ENCODE measurements around the gene GALNT13. TPM values are rescaled to one million over a fixed set of nuclear protein-coding genes. Genes with fewer than 3 reads are reported as not detected.

The GALNT13 gene
- total RNA-seq, 1 donor from 2014 or later: 5.8 TPM

DNA sequence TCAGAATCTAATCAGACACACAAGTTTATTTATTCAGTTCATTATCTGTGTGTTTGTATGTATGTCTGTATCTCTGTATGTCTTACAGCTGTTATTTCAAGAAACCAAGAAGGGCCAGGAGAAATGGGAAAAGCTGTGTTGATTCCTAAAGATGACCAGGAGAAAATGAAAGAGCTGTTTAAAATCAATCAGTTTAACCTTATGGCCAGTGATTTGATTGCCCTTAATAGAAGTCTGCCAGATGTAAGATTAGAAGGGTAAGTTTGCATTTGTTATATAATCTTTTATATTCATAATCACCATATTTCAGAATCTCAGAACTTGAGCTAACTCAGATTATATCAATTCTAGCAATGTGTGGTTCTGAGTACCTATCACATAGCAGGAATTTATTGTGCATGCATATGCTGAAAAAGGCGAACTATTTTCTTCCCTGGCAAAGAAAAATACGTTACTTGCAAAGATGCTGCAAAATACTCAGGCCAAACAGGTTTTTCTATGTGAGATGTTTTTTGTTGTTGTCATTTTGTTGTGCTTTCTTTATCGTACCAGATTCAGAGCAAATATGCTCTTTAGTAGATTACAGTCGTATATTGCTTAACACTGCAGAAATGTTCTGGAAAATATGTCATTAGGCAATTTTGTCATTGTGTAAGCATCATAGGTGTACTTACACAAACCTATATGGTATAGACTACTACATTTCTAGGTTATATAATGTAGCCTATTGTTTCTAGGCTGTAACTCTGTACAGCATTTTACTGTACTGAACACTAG is 268.7 kb downstream of the GALNT13 start:
- intact Hi-C loops (cut with DNase I): no loop called here
- TF ChIP-seq, protein P1, sequence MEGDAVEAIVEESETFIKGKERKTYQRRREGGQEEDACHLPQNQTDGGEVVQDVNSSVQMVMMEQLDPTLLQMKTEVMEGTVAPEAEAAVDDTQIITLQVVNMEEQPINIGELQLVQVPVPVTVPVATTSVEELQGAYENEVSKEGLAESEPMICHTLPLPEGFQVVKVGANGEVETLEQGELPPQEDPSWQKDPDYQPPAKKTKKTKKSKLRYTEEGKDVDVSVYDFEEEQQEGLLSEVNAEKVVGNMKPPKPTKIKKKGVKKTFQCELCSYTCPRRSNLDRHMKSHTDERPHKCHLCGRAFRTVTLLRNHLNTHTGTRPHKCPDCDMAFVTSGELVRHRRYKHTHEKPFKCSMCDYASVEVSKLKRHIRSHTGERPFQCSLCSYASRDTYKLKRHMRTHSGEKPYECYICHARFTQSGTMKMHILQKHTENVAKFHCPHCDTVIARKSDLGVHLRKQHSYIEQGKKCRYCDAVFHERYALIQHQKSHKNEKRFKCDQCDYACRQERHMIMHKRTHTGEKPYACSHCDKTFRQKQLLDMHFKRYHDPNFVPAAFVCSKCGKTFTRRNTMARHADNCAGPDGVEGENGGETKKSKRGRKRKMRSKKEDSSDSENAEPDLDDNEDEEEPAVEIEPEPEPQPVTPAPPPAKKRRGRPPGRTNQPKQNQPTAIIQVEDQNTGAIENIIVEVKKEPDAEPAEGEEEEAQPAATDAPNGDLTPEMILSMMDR (IDR thresholded peaks at IDR 0.05): no peak

DNA sequence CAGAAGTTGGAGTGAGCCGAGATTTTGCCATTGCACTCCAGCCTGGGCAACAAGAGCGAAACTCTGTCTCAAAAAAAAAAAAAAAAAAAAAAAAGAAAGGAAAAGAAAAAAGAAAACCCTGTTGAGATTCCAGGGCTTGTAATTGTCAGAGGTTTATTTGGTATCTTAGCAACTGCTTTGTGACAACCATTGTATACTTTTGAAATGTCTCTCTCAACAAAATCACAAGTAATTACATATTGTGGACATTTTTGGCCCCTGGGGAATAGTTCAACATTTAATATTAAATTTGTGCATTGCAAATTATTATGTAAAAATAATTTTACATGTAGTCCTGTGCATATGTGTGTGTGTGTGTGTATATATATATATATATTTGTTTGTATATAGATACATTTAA is 270.8 kb downstream of the GALNT13 start:
- Histone ChIP-seq H3K36me3 (no peaks in the 10 kb centered on the region), H3K4me1 (no peaks in the 10 kb centered on the region), H3K4me3 (no peak overlapping the region), H3K27ac (no peak overlapping the region), H3K9me3 (no peaks in the 10 kb centered on the region), H3K27me3 (no peaks in the 10 kb centered on the region)
- intact Hi-C loops (cut with DNase I): no loop called here
- ATAC-seq: no peak
- TF ChIP-seq, protein P1 (IDR thresholded peaks at IDR 0.05): no peak
- no peak for DNase-seq

More for the DNA sequence above, 268.7 kb downstream of the GALNT13 start:
- DNase-seq (no peak), ATAC-seq (no peak)
- no peaks in the 10 kb centered on the region for H3K27me3 ChIP-seq
- H3K27ac ChIP-seq: no peak overlapping the region
- no peaks in the 10 kb centered on the region for H3K36me3 ChIP-seq
- no peaks in the 10 kb centered on the region for H3K4me1 ChIP-seq
- no peaks in the 10 kb centered on the region for H3K9me3 ChIP-seq
- no peak overlapping the region for H3K4me3 ChIP-seq

DNA sequence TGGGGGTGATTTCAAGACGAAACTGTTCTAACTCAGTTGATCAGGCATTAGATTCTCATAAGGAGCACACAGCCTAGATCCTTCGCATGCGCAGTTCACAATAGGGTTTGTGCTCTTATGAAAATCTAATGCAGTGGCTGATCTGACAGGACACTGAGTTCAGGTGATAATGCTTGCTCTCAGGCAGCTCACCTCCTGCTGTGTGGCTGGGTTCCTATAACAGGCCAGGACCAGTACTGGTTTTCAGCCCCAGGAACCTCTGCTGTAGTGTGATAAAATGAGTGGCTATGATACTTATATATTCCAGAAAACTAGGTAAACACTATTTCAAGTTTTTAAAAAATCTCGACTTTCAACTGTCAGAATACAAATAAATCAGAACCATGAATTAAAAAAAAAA is 271.4 kb downstream of the GALNT13 start:
- H3K27ac ChIP-seq: no peak overlapping the region
- H3K36me3 ChIP-seq: no peaks in the 10 kb centered on the region
- no peak overlapping the region for H3K4me3 ChIP-seq
- no peaks in the 10 kb centered on the region for H3K9me3 ChIP-seq
- no peaks in the 10 kb centered on the region for H3K27me3 ChIP-seq
- DNase-seq (no peak), ATAC-seq (no peak)
- intact Hi-C loops (cut with DNase I): no loop called here
- H3K4me1 ChIP-seq: no peaks in the 10 kb centered on the region
- TF ChIP-seq, protein P1 (IDR thresholded peaks at IDR 0.05): no peak

DNA sequence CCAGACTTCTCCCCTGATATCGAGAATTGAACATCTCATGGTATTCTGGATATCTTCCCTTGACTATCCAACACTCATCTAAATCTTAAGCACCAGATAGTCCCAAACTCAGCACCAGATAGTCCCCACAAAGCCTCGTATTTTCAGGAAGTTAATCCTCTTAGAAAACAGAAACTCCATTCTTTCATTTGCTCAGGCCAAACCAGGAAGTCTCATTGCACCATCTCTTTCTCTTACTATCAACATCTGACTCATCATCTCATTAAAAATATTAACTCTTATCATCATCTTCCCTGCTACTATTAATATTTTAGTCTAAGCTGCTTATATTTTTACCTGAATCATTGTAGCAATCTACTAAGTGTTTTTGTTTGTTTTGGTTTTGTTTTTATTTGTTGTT is 286.4 kb downstream of the GALNT13 start:
- no peak for DNase-seq
- intact Hi-C loops (cut with DNase I): no loop called here
- Histone ChIP-seq H3K4me1 (no peaks in the 10 kb centered on the region), H3K9me3 (no peaks in the 10 kb centered on the region), H3K4me3 (no peak overlapping the region), H3K27ac (no peak overlapping the region), H3K36me3 (no peaks in the 10 kb centered on the region), H3K27me3 (no peaks in the 10 kb centered on the region)
- TF ChIP-seq, protein P1 (IDR thresholded peaks at IDR 0.05): no peak
- no peak for ATAC-seq

DNA sequence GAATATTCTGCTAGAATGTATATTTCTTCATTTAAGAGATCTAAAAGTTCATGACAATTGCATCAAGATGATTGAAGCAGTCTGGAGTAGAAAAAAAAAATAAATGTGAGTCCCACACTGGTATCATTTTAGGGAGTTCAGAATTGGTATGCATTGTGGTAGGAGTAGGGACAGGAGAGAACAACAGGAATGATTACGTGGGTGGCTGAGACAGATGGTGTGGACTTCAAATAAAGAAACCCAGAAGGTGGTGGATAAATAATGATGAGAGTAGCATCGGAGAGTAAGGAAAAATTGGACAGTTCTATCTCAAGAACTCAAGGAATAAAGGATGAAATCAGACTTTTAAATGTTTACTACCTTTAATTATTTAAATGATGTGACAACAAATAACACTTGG is 289.6 kb downstream of the GALNT13 start:
- Histone ChIP-seq H3K4me3 (no peak overlapping the region), H3K36me3 (no peaks in the 10 kb centered on the region), H3K27me3 (no peaks in the 10 kb centered on the region), H3K27ac (no peak overlapping the region), H3K9me3 (no peaks in the 10 kb centered on the region), H3K4me1 (no peaks in the 10 kb centered on the region)
- DNase-seq (no peak), ATAC-seq (no peak)
- intact Hi-C loops (cut with DNase I): no loop called here
- TF ChIP-seq, protein P1 (IDR thresholded peaks at IDR 0.05): no peak

Data from upper lobe of right lung (tissue), 1 donor.